ENCODE measurements around the gene ARPC4.

- TF ChIP-seq POLR2A (IDR thresholded peaks at IDR 0.05) (no peak), CTCF (IDR thresholded peaks at IDR 0.05) (peak in 2 of 4 donors; percentile 28 to 33)
Observed at GRCh38 chr3:9826815-9827573, 34.1 kb downstream of the ARPC4 start.
